HG02885 (cell line): ENCODE data around the gene WDR48.

Experiments used
- ATAC-seq: cut with Tn5 transposase; IDR thresholded peaks from one replicate; pipeline ENCODE4 v1.9.1; 2021; ENCODE audit warnings: mild to moderate bottlenecking; ENCODE audit not compliant: unreplicated experiment, poor library complexity

Gene WDR48

DNA sequence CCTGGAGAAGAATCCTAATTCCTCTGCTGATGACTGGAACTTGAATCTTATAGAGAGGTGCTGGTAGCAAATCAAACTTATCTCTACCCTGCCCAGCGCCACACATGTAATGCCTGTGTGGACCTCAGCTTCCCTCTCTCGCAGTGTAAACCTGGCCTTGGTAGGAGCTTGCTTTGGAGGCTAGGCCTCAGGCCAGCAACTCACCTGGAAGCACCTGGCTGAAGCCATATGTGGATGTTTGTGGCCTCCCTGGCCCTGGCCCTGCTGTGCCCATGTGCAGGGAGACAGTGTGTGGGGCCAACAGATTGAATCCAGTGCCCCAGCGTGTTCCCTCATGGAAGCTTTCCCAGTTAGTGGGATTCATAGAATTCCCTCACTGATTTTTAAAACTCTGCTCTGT, 64.1 kb downstream of the WDR48 start:
- no peak for ATAC-seq

GRCh38 chr3:39118079-39118478, 66.3 kb downstream of the WDR48 start:
- ATAC-seq, result no peak

- no peak for ATAC-seq
Measured at GRCh38 chr3:39118931-39119660, 67.3 kb downstream of the WDR48 start.

DNA sequence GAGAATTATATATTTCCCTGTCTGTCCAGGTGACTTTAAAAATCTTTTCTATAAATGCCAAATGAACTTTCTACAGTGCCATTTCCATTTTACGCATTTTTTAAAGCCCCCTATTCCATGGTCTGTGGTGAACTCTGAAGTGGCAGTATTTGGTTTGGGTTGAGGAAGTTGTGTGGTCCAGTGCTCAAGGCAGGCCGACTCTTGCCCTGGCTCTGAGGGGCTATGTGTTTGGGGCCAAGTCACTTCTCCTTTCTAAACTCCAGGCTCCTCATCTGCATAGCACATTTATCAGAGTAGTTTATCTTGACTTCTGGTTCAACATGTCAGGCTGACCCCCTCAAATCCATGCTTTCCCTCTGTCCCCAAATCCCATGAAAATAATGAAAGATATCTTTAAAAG, 69.8 kb downstream of the WDR48 start:
- ATAC-seq, result no peak

DNA sequence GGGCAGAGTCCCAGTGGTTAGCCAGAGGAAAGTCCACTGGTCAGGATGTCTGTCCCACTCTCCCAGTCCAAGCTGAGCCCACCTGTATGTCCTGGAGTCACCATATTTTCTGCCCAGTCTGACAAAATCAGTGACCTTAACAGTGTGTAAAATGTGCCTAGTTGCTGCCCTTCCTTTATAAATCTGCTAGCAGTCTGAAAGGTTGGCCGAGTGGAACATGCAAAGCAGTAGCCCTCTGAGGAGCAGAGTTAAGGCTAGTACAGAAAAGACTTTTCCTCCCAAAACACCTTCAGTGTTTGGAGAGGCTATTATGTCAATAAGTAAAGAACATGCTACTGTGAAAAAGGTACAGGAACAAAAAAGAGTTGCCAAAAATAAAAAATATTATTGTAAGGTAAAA, 71.0 kb downstream of the WDR48 start:
- ATAC-seq, result peak; percentile 88

- ATAC-seq, result no peak
Measured at GRCh38 chr3:39124876-39125840, 73.3 kb downstream of the WDR48 start.

GRCh38 chr3:39125841-39126500, 74.2 kb downstream of the WDR48 start:
- no peak for ATAC-seq

- ATAC-seq, result no peak
Measured at GRCh38 chr3:39126532-39127071, 74.8 kb downstream of the WDR48 start.

- ATAC-seq, result no peak
Measured at GRCh38 chr3:39127269-39127907, 75.6 kb downstream of the WDR48 start.

DNA sequence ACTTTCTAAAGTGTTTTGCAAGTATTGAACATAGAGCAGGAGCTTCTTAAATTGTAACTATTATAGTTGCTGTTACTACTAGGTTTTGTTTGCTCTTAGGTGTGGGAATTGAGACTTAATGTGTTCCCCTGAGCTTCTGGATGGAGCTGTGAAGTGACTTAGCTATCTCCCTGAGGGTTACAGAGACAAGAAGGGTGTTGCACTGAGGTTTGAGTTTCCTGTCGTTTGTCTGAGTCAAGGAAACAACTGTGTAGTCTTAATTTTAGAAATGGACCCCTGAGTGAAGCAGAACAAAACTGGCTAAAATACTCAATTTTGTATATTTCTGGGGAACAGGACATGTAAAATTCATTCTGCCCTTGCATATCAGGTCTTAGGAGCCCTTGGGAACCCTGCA, 76.1 kb downstream of the WDR48 start:
- no peak for ATAC-seq

DNA sequence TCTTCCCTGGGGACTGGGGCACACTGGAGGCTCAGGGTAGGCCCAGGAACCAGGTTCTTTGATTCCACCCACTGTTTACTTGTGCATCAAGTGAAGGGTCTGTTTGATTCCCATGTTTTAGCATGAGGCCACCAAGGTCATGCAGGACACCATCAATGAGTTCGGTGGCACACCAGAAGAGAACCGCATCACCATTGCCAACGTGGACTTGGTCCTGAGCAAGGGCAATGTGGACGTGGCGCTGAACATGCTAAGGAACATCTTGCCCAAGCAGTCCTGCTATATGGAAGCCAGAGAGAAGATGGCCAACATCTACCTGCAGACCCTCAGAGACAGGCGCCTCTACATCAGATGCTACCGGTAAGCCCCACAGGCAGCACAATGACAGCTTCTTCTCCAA, 77.1 kb downstream of the WDR48 start:
- no peak for ATAC-seq

- no peak for ATAC-seq
Measured at GRCh38 chr3:39130026-39130425, 78.2 kb downstream of the WDR48 start.

GRCh38 chr3:39130693-39131265, 79.0 kb downstream of the WDR48 start:
- ATAC-seq, result no peak

DNA sequence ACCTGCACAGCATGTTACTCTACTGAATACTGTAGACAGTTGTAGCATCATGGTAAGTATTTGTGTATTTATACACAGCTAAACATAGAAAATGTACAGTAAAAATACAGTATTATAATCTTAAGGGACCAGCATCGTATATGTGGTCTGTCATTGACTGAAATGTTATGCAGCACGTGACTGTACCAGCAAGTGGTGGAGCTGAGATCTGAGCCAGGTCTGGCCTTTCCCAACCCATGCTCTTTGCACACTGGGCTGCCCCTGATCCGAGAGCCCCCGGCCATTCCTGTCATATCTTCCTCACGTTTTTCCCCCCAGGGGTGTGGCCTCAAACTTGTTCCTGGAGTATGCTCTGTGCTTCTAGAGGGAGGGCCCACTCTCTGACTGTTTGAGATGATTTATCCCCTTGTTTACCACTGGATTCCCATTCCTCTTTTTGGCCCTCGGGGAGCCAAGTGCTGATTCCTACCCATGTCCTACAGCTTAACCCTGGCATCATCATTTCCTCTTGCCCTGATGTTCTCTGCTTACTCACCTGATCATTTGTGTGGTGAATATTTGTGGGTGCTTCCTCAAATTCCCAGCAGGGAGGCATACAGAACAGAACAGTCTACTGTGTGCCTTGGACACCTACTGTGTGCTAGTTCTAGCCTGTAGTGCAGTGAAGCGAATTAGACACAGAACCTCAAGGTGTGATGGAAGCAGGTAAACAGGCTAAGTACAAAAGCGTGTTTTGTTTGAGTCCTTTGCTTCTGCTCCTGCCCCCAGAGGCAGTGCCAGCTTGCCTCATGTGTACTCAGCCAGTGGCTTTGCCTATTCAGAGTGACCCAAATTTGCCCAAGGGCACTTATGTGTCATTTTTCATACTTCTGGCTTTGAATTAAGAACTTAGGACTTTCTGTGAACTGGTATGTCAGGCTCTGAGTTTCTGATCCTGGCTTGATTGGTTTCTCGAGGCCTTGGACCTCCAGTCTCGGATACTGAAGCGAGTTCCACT, 80.6 kb downstream of the WDR48 start:
- ATAC-seq, result no peak

- ATAC-seq, result no peak
Measured at GRCh38 chr3:39133093-39133490, 81.3 kb downstream of the WDR48 start.

DNA sequence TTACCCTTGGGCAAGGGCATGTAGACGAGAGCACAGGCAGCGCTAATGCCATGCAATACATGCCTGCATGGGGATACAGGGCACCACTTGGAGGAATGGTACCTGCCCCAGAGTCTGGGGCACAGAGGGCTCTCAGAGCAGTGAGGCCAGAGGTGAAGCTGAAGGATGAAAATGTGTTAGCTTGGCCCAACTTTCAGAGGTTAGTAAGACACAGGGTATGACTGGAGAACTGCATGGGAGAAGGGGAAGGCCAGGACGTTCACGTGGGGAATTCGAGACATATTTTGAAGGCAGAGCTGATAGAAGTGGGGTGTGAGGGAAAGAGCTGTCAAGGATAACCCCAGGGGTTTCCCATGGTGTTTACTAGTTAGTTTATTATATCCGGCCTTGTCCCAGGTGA, 82.0 kb downstream of the WDR48 start:
- no peak for ATAC-seq

DNA sequence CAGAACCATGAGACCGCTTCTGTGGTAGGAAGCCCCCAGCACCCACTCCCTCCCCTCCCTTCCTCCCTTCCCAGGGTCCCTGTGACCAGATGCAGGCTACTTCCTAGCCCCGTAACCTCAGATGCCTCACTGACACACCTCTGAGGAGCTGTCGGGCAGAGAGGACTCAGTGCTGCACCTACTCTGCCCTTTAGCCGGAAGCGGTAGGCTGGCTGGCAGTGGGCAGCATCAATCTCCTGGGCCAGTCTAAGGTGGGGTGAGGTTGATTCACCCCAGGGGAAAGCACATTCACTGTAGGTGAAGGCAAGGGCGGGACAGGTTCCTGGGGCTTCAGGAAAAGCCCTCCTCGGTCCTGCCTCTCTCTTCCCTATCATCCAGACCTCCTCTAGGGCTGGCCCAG, 82.5 kb downstream of the WDR48 start:
- ATAC-seq, result no peak

- ATAC-seq, result no peak
Measured at GRCh38 chr3:39135170-39135805, 83.5 kb downstream of the WDR48 start.
